Measurements from ENCODE around the gene SIDT2.
"Not testable (repeated sequence)": the region's sequence is repeated elsewhere in the genome, so short reads cannot be mapped to it uniquely, and the experiment has no call there.

The SIDT2 gene

DNA sequence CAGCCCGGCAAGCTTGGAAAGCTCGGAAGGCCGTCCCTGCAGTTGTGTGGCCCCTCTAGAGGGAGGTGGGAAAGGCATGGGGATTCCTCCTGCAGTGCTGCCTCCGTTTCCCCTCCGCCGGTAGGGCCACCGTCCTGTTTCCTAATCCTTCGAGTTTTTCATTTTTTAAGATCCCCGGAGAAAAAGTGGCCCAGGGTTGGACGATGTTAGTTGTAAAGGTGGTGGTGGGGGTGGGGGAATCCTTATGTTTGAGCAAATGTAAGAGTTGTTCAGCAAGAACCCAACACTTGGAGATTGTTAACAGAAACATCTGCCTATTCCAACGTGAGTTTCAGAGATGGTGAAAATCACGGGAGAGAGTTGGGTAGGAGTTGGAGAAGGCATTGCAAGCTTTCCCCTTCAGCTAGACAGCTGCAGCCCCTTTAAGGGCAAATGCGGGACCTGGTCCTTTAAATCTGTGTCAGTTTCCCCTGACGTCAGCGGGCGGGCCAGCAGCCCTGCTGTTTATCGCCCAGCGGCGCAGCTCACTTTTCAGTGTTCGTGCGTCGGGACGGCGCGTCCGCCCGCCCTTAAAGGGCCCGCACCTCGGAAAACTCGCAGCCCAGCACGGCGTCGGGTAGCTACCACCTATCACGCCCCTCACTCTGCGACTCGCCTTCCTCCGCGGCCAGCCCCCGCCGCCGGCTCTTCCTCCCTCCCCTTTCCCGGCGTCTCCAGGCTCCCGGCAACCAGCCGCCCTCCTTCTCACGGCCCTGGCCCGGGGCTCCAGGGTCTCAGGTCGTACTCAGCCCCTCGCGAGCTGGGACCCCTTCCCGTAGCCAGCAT lies at the start of gene SIDT2:
Gene SIDT2, plus strand, starts transcription at position 534 of the 825 bp plus-strand sequence. CDS start 521 bp downstream, outside the sequence.
- peak; percentile 68 to 84 for DNase-seq (ENCODE audit: extremely low read depth in 1 of 2, low read depth in 1 of 2)

DNA sequence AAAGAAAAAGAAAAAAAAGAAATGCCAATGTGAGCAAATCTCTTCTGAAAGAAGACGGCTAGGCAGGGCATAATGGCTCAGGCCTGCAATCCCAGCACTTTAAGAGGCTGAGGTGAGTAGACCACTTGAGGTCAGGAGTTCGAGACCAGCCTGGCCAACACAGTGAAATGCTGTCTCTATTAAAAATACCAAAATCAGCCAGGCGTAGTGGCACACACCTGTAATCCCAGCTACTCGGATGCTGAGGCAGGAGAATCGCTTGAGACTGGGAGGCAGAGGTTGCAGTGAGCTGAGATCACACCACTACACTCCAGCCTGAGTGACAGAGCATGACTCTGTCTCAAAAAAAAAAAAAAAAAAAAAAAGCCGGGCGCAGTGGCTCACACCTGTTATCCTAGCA lies 48.1 kb upstream of the SIDT2 start:
- not testable (repeated sequence) for DNase-seq (ENCODE audit: extremely low read depth in 1 of 2, low read depth in 1 of 2)

DNA sequence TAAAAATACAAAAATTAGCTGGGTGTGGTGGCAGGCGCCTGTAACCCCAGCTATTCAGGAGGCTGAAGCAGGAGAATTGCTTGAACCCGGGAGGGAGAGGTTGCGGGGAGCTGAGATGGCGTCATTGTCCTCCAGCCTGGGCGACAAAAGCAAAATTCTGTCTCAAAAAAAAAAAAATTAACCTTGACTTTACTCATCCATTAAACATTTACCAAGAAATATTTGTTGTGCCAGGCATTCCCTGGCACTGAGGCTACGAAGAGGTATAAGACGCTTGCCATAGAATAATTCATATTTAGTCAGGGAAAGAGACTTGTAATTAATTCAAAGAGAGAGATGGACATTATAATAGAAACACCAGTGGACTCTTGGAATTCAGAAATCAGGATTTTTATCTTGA lies 47.7 kb upstream of the SIDT2 start:
- DNase-seq (ENCODE audit: extremely low read depth in 1 of 2, low read depth in 1 of 2): no peak

DNA sequence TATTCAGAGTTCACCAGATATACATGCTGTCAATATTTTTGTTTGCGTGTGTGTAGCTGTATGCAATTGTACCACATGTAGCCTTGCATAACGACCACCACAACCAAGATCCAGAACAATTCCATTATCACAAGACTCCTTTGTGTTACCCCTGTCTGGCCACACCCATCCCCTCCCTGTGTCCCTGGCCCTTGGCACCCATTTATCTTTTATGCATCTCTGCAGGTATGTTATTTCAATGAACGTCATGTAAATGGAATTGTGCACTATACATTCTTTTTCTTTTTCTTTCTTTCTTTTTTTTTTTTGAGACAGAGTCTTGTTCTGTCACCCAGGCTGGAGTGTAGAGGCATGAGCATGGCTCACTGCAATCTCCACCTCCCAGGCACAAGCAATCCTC lies 44.1 kb upstream of the SIDT2 start:
- no peak for DNase-seq (ENCODE audit: extremely low read depth in 1 of 2, low read depth in 1 of 2)

DNA sequence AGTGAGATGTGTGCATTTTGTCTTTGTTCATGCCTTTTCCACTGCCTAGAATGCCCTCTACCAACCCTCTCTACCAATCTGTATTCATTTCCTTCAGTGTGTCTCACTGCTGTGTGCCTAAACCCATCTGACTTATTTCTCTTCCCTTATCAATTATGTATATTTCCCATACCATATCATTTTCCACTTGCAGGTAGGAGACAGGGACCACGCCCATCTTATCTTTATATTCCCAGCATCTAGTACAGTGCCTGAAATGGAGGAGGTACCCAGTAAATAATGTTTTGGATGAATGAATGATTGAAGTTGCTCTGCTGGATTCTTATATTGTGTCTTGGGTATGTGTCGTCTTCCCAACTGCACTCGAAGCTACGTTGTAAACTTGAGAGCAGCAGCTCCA lies 43.6 kb upstream of the SIDT2 start:
- DNase-seq (ENCODE audit: extremely low read depth in 1 of 2, low read depth in 1 of 2): not testable (repeated sequence)

DNA sequence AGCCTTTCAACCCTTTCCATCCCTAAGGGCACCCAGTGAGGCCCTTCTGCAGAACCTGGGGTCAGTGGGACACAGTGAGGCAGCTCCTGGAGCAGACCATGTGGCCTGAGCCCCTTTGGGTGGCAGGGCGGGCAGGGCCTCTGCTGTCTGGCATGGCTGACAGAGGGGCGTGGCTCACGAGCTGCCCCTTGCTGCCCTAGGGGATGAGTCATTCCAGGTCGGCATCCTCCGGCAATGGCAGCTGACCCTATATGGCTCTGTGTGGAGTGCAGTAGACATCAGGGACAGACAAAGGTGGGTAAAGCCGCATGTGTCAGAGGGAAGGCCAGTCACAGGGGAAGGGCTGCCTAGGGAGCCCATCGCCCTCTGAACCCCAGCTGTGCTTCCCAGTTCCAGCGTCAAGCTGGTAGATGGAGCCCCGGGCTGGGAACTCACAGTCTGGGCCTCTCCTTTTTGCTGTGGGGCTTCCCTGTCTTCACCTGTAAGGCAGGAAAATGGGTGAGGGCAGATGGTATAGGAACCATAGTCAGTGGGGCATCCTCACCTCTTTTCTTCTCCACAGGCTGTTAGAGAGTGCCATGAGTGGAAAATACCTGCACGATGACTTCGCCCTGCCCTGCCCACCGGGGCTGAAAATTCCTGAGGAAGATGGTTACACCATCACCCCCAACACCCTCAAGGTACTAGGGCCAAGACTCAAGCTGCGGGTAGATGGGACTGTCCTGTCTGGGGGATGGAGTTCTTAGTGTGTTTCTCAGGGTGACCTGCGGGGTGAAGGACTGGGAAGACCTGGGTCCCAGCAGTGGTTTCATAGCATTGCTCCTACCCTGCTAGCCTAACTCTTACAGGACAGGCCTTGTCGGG lies 41.1 kb upstream of the SIDT2 start:
- not testable (repeated sequence) for DNase-seq (ENCODE audit: extremely low read depth in 1 of 2, low read depth in 1 of 2)

DNA sequence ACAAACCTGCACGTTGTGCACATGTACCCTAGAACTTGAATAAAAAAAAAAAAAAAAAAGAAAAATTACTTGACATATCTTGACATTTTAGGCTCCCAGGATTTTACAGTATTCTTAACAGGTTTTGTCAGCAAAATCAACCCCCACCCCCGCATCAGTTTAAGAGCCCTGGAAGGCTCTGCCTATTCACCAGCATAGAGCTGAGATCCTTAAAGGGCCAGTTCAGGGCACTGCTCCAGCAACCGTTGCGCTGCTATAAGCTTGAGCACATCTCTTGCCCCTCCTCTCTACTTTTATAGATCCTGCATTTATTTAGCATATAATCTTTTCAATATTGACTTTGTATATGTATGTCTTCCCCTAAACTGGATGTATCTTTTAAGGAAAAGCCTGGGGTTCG lies 35.2 kb upstream of the SIDT2 start:
- no peak for DNase-seq (ENCODE audit: extremely low read depth in 1 of 2, low read depth in 1 of 2)

DNA sequence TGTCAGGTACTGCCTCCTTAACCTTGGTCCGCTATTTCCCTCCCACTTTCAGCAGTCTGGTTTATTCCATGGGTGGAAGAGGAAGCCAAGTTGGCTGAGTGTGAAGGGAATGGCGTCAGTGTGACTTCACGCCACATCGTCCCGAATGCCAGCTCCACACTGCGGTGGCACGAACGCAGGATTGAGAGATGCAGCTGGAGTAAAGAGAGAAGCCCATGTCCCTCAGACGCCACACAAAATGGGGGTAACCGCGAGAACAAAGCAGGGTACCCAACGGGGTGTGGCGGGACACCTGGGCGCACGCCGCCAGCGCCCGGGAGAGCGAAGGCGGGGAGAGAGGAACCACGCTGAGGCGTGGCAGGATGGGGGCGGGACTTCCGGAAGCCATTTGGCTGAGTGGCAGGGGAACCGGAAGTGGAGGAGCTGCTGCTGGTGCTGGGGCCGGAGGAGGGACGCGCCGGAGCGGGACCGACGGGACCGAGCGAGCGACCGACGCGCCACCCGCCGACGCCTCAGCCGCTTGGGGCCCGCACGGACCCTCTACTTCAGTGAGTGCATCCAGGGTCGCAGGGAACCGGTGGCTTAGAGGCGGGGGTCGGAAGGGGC lies 34.6 kb upstream of the SIDT2 start, which contains the start of gene PAFAH1B2:
Gene PAFAH1B2, plus strand, starts transcription at position 417 of the 606 bp plus-strand sequence. CDS start 8,161 bp downstream, outside the sequence.
- DNase-seq (ENCODE audit: extremely low read depth in 1 of 2, low read depth in 1 of 2): peak; percentile 88 to 91

DNA sequence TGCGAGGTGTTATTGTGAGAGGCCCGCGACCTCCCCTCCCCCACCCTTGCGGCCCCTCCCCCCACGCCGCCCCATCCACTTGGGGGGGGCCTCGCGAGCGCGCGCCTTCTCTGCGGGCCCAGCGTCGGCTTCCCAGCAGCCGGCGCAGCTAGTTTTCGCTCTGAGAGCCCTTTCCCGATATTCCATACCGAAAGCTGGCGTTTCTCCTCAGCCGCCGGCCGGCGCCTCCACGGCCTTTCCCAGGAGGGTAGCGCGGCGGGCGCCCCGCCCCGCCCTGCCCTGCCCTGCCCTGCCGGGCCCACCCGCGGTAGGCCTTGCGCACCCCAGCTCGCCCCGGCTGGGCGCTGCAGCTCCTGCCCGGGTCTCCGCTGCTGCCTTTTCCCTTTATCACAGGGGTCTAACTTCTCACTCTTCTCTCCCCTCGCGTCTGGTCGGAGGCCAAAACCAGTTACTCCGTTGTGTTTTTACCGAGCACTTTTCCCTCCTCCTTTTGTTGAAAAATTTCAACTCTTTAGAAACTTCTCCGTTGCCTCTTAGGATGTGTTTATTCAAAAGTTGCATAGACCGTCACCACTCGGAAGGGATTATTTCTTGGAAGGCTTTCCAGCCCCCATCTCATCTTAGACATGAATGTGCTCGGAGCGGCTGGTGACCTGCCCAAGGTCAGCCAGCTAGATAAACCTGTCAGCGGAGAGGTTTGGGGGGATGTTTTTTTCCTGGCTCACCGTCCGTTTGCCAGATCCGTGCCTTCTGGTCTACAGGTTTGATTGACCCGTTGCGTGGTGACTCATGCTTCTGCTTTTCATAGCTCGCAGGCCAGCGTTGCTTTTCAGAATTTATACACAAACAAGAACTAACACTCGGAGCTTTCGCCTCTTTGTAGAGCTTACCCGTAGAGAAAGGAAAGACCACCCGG lies 33.8 kb upstream of the SIDT2 start:
- DNase-seq (ENCODE audit: extremely low read depth in 1 of 2, low read depth in 1 of 2): no peak

DNA sequence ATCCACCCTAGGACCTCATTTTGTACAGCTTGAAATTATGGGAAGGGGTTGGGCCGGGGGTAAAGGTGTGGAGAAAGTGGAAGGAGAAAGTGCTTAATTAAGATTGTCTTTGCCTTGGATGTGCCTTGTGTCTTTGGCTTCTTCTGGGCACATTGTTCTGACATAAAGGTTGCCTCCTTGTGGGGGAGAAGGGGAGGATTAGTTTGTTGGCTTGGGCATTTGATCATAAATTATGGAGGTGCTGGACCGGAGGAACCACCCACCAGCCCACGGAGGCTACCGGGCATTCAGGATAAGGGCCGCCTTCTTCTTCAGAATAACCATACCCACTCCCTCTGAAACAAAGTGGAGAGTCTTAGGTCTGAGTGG lies 33.2 kb upstream of the SIDT2 start:
- DNase-seq (ENCODE audit: extremely low read depth in 1 of 2, low read depth in 1 of 2): no peak

DNA sequence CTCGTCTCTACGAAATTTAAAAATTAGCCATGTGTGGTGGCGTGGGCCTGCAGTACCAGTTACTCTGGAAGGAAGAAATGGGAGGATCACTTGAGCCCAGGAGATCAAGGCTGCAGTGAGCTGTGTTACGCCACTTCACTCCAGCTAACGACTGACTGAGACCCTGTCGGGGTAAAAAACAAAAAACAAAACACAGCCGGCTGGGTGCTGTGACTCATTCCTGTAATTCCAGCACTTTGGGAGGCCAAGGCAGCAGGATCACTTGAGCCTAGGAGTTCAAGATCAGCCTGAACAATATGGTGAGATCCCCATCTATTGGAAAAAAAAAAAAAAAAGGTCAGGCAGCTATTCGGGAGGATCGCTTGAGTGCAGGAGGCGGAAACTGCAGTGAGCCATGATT lies 32.0 kb upstream of the SIDT2 start:
- DNase-seq (ENCODE audit: extremely low read depth in 1 of 2, low read depth in 1 of 2): no peak

DNA sequence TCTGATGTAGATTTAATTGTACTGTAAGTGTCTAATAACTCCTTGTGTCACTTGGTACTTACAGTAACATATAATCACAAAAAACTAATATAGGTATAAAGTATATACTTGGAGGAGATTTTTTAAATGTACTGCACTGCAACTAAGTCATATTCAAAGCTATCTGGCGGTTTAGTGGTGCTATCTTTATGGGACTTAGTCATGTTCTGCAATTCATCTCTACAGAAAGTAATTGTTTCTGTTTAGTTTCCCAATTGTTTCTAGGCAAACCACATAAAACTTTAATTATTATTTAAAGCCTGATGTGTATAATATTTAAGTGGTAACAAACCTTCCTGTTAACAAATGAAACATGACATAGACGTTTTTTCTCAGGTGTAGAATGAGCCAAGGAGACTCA lies 26.5 kb upstream of the SIDT2 start:
- DNase-seq (ENCODE audit: extremely low read depth in 1 of 2, low read depth in 1 of 2): no peak

DNA sequence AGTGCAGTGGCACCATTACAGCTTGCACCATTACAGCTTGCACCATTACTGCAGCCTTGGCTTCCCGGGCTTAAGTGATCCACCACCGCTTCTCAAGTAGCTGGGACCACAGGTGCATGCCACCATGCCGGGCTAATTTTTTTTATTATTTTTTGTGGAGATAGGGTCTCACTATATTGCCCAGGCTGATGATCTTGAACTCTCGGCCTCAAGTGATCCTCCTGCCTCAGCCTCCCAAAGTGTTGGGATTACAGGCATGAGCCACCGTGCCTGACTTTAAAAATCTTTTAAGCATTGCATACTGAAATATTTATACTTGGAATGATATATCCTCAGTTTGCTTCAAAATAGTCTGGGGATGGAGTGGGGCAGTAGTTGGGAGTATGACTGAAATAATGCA lies 24.1 kb upstream of the SIDT2 start:
- no peak for DNase-seq (ENCODE audit: extremely low read depth in 1 of 2, low read depth in 1 of 2)

DNA sequence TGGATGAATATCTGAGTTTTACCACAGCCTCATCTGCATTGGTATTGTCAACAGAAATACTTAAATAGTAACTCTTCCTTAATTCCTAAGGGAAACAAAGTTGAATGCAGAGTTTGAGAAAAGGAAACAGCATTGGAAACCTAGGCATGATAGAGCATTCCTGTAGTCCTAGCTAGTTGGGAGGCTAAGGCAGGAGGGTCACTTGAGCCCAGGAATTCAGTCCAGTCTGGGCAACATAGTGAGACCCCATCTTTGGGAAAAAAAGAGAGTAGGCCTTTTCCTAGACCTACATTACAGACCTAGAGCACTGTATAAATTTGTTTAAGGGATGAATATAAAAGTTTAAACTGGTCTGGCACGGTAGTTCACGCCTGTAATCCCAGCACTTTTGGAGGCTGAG lies 21.0 kb upstream of the SIDT2 start:
- DNase-seq (ENCODE audit: extremely low read depth in 1 of 2, low read depth in 1 of 2): no peak

DNA sequence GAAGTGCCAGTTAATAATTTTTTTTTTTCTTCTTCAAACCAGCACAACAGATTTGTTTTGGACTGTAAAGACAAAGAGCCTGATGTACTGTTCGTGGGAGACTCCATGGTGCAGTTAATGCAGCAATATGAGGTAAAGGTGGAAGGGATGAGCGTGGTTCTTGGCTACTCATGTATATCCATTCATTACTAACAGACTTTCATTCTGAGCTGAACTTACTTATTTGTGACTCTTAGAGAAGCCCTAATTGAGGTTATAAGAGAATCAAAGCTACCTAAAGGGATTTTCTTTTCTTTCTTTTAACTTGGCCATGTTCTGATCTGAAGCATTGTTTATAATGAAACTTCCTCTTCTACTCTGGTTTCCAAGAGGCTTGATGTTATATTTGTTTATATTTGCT lies 18.7 kb upstream of the SIDT2 start:
- DNase-seq (ENCODE audit: extremely low read depth in 1 of 2, low read depth in 1 of 2): no peak

DNA sequence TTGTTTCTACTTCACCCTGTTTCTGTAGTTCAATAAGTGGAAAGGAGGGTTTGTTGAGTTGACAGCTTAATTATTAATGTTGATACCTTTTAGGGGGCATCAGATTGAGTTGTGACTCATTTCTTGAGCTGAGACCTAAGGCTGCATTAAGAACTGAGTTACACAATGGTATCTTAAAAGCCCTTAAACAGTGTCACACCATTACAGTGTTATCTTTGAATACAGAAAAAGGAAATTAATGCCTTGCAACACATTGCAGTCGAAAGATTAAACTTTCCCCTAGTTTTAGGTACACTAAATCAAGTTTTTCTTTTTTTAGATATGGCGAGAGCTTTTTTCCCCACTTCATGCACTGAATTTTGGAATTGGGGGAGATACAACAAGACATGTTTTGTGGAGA lies 17.7 kb upstream of the SIDT2 start:
- DNase-seq (ENCODE audit: extremely low read depth in 1 of 2, low read depth in 1 of 2): no peak

DNA sequence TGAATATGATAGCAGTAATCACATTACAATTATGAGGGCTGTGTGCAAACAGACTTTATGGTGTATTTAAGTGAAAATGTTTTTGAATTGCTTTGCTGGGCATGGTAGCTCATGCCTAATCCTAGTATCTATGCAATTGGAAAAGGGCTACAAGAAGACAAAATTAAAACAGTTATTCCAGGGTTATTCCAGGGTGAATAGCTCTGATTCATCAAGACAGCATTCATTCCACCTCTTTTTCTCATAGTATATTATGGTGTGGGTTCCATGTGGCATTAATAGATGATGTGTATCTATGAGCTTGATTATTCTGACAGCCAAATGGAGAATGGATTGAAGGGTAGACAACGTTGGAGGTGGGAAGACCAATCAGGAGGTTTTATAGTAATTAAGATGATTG lies 12.1 kb upstream of the SIDT2 start:
- no peak for DNase-seq (ENCODE audit: extremely low read depth in 1 of 2, low read depth in 1 of 2)

DNA sequence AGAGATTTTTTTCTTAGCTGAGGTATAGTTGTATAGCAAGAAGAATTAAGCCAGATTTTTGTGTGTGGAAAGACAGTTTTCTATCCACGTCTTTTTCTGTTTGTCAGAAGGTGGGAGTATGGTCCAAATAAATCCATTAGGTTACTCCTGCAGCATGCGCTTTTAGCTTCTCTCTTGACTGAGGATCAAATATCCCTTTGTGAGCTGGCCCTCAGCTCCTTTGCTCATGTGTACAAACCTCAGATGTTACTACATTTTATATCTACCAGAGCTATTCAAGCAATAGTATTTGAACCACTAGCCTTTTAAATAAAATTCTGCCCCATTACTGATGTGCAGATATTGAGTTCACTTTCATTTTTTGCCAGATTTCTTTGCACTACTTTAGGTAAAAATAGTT lies 8.8 kb upstream of the SIDT2 start:
- no peak for DNase-seq (ENCODE audit: extremely low read depth in 1 of 2, low read depth in 1 of 2)

DNA sequence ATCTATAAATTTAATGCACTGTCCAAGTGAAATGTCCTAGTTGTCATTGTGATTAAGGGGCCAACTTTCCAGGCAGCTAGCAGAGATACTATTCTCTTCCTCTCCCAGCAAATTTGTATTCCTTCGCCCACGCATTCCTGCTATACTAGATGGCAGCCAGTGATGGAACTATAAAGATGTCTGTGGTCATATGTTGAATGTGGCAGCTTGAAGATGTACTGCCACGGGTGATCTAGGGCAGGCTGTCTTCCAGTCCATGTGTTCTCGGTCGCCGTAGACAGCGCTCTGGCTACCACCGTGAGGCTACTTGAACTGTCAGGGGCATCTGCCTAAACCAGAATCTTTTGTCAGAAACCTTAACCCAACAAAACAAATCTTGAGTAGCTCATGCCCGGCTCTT lies 8.3 kb upstream of the SIDT2 start:
- no peak for DNase-seq (ENCODE audit: extremely low read depth in 1 of 2, low read depth in 1 of 2)

DNA sequence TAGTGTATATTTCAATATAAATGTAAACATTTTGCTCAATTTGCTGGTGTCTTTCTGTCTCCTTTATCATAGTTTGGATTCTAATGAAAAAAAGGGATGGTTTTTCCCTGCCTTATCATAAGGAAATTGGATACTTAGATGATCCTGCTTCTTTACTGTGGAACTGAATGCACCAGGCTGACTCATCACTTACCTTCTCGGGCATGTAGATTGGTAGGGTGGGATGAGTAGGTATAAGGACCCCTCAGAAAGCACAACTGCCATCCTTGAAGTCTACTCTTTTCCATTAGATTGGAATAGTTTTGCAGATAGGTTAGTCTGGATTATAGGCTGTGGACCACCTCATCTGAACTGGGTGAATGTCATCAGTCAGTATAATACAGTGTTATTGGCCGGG lies 7.5 kb upstream of the SIDT2 start:
- DNase-seq (ENCODE audit: extremely low read depth in 1 of 2, low read depth in 1 of 2): no peak

All from activated CD8-positive, alpha-beta memory T cell treated with anti-CD3 and anti-CD28 coated beads for 1 hour (primary cell).